ENCODE data around the gene GNAS-AS1.
"Not testable (repeated sequence)": the region's sequence is repeated elsewhere in the genome, so short reads cannot be mapped to it uniquely, and the experiment has no call there.

The GNAS-AS1 gene

GRCh38 chr20:58836616-58837204 lies 14.0 kb downstream of the GNAS-AS1 start:
- DNase-seq (ENCODE audit: low read depth, low spot score): no peak

- DNase-seq (ENCODE audit: low read depth, low spot score): no peak
Observed at GRCh38 chr20:58835231-58835630, 15.5 kb downstream of the GNAS-AS1 start.

GRCh38 chr20:58833921-58834320 lies 16.8 kb downstream of the GNAS-AS1 start:
- no peak for DNase-seq (ENCODE audit: low read depth, low spot score)

GRCh38 chr20:58832457-58832856 lies 18.2 kb downstream of the GNAS-AS1 start:
- DNase-seq (ENCODE audit: low read depth, low spot score): no peak

GRCh38 chr20:58829531-58829941 lies 21.2 kb downstream of the GNAS-AS1 start:
- peak; percentile 75 for DNase-seq (ENCODE audit: low read depth, low spot score)

- DNase-seq (ENCODE audit: low read depth, low spot score): not testable (repeated sequence)
Observed at GRCh38 chr20:58828804-58829203, 21.9 kb downstream of the GNAS-AS1 start.

- DNase-seq (ENCODE audit: low read depth, low spot score): no peak
Observed at GRCh38 chr20:58828136-58828535, 22.6 kb downstream of the GNAS-AS1 start.

GRCh38 chr20:58826271-58826670 lies 24.4 kb downstream of the GNAS-AS1 start:
- no peak for DNase-seq (ENCODE audit: low read depth, low spot score)

GRCh38 chr20:58825450-58825849 lies 25.3 kb downstream of the GNAS-AS1 start:
- DNase-seq (ENCODE audit: low read depth, low spot score): no peak

- no peak for DNase-seq (ENCODE audit: low read depth, low spot score)
Observed at GRCh38 chr20:58824843-58825242, 25.9 kb downstream of the GNAS-AS1 start.

- DNase-seq (ENCODE audit: low read depth, low spot score): no peak
Observed at GRCh38 chr20:58822748-58823730, 27.7 kb downstream of the GNAS-AS1 start.

- no peak for DNase-seq (ENCODE audit: low read depth, low spot score)
Observed at GRCh38 chr20:58822149-58822548, 28.6 kb downstream of the GNAS-AS1 start.

GRCh38 chr20:58820515-58820914 lies 30.2 kb downstream of the GNAS-AS1 start:
- not testable (repeated sequence) for DNase-seq (ENCODE audit: low read depth, low spot score)

GRCh38 chr20:58819921-58820320 lies 30.8 kb downstream of the GNAS-AS1 start:
- no peak for DNase-seq (ENCODE audit: low read depth, low spot score)

GRCh38 chr20:58818586-58819285 lies 32.0 kb downstream of the GNAS-AS1 start:
- peak; percentile 92 for DNase-seq (ENCODE audit: low read depth, low spot score)

GRCh38 chr20:58817748-58818147 lies 33.0 kb downstream of the GNAS-AS1 start:
- no peak for DNase-seq (ENCODE audit: low read depth, low spot score)

- DNase-seq (ENCODE audit: low read depth, low spot score): no peak
Observed at GRCh38 chr20:58816957-58817651, 33.6 kb downstream of the GNAS-AS1 start.

- DNase-seq (ENCODE audit: low read depth, low spot score): no peak
Observed at GRCh38 chr20:58816051-58816450, 34.7 kb downstream of the GNAS-AS1 start.

GRCh38 chr20:58815448-58815847 lies 35.3 kb downstream of the GNAS-AS1 start:
- no peak for DNase-seq (ENCODE audit: low read depth, low spot score)

- DNase-seq (ENCODE audit: low read depth, low spot score): no peak
Observed at GRCh38 chr20:58813369-58813768, 37.3 kb downstream of the GNAS-AS1 start.

GRCh38 chr20:58811334-58811733 lies 39.4 kb downstream of the GNAS-AS1 start:
- no peak for DNase-seq (ENCODE audit: low read depth, low spot score)

GRCh38 chr20:58810879-58811250 lies 39.8 kb downstream of the GNAS-AS1 start:
- DNase-seq (ENCODE audit: low read depth, low spot score): no peak
